HepG2 (cell line): ENCODE data around the gene GRIN3B. TPM values are rescaled to one million over a fixed set of nuclear protein-coding genes. Genes with fewer than 3 reads are reported as not detected.

ENCODE experiments used
- ARID5B ChIP-seq: IDR thresholded peaks from 2 replicates; pipeline ENCODE4 v1.4.0; 2020; ENCODE audit warnings: mild to moderate bottlenecking, missing genetic modification reagents
- CBFB ChIP-seq: sonication (generic); formaldehyde crosslinking; IDR thresholded peaks from 2 replicates; pipeline ENCODE4 v1.4.0; 2020; ENCODE audit warnings: missing genetic modification reagents
- CEBPG ChIP-seq: IDR thresholded peaks from 2 replicates; pipeline ENCODE4 v1.6.1; 2016
- CSRNP2 ChIP-seq: sonication (generic); formaldehyde crosslinking; conservative IDR thresholded peaks from 2 replicates; pipeline ENCODE4 v1.8.0; 2022; ENCODE audit warnings: low read depth, missing genetic modification reagents
- DZIP1 ChIP-seq: sonication (generic); formaldehyde crosslinking; IDR thresholded peaks from 2 replicates; pipeline ENCODE4 v1.5.0; 2020; ENCODE audit warnings: mild to moderate bottlenecking, missing genetic modification reagents
- HDAC1 ChIP-seq: sonication (generic); formaldehyde crosslinking; IDR thresholded peaks from 2 replicates; pipeline ENCODE4 v1.5.1; 2020; ENCODE audit warnings: mild to moderate bottlenecking, missing genetic modification reagents
- MAX ChIP-seq: IDR thresholded peaks from 2 replicates; pipeline ENCODE4 v1.6.1; 2012; ENCODE audit warnings: inconsistent platforms
- MTF2 ChIP-seq: sonication (generic); formaldehyde crosslinking; IDR thresholded peaks from 2 replicates; pipeline ENCODE4 v1.5.0; 2020; ENCODE audit warnings: missing genetic modification reagents, borderline replicate concordance
- PBX3 ChIP-seq: sonication (generic); formaldehyde crosslinking; IDR thresholded peaks from 2 replicates; pipeline ENCODE4 v1.8.1; 2023; ENCODE audit warnings: missing genetic modification reagents, inconsistent platforms, borderline replicate concordance
- RBM22 ChIP-seq: fragments of 200-400 bp; formaldehyde crosslinking; optimal IDR thresholded peaks from 2 replicates; pipeline ENCODE3; 2017; ENCODE audit warnings: mild to moderate bottlenecking, low read length, moderate library complexity
- STAT6 ChIP-seq: sonication (generic); formaldehyde crosslinking; IDR thresholded peaks from 2 replicates; pipeline ENCODE4 v1.4.0; 2020; ENCODE audit warnings: missing genetic modification reagents, mild to moderate bottlenecking, borderline replicate concordance
- ZNF546 ChIP-seq: sonication (generic); formaldehyde crosslinking; conservative IDR thresholded peaks from 2 replicates; pipeline ENCODE4 v1.8.1; 2023; ENCODE audit warnings: mild to moderate bottlenecking, missing genetic modification reagents
- ZNF704 ChIP-seq: sonication (generic); formaldehyde crosslinking; IDR thresholded peaks from 2 replicates; pipeline ENCODE4 v1.8.1; 2023; ENCODE audit warnings: mild to moderate bottlenecking, inconsistent platforms, moderate library complexity, missing genetic modification reagents, borderline replicate concordance
- polyA plus RNA-seq, 8 experiments: library from polyadenylated mRNA; depleted of rRNA in 3 of 8; stranded (reverse) in 7 of 8; unstranded in 1 of 8; fragments of >200 nt; fragmentation: Illumina TruSeq in 4 of 8; extraction: Trizol in 4 of 8; gene quantifications; 2 replicates each; pipeline versions ENCODE4 v1.2.1 to v1.2.3, GENCODE V29; 2011 to 2016; ENCODE audit warnings: low read depth in 4 of 8, missing spikeins in 1 of 8, mixed read lengths in 1 of 8; ENCODE audit not compliant: insufficient read depth in 1 of 8
- total RNA-seq, 5 experiments: library from RNA; depleted of rRNA; stranded (reverse); fragments of >200 nt; fragmentation: Illumina TruSeq; extraction: Trizol; gene quantifications; 2 replicates each; pipeline ENCODE4 v1.2.3, GENCODE V29; 2016; ENCODE audit warnings: low read depth in 1 of 5

The GRIN3B gene
- total and polyA plus RNA-seq, 2 of the 13 experiments (the other 11 are each of a cell fraction or from before 2014, with no cell fraction given) = 0.07 to 0.20 TPM

- TF ChIP-seq DZIP1 (CRISPR knock-in tag) (peak; percentile 76; the same call in 1 of the 2 replicates), MAX (peak; percentile 92), STAT6 (CRISPR knock-in tag) (0 out of 2 replicates have a peak, but pooled peaks have one; percentile 29), MTF2 (CRISPR knock-in tag) (0 out of 2 replicates have a peak, but pooled peaks have one; percentile 44), HDAC1 (CRISPR knock-in tag) (peak; percentile 84), CEBPG (peak; percentile 49), RBM22 (no peak), ZNF704 (CRISPR knock-in tag) (peak; percentile 91; the same call in 1 of the 2 replicates), ARID5B (CRISPR knock-in tag) (0 out of 2 replicates have a peak, but pooled peaks have one; percentile 11), CBFB (CRISPR knock-in tag) (peak; percentile 74; the same call in 1 of the 2 replicates), CSRNP2 (CRISPR knock-in tag) (no peak), ZNF546 (CRISPR knock-in tag) (peak; percentile 91; the same call in 1 of the 2 replicates), PBX3 (CRISPR knock-in tag) (no peak)
Measured at GRCh38 chr19:984165-984967, 15.9 kb upstream of the GRIN3B start, which contains the start of gene WDR18 (continued).
